ENCODE results near the gene MRPL53. TPM values are rescaled to one million over a fixed set of nuclear protein-coding genes. Genes with fewer than 3 reads are reported as not detected.

The MRPL53 gene
- polyA plus RNA-seq, 1 experiment = 41.2 TPM

GRCh38 chr2:74498500-74499266 lies 26.2 kb upstream of the MRPL53 start:
- CTCF ChIA-PET = interaction anchor here (1.1 to 2.9 kb wide), 2 partner anchors 16 to 59 kb away, joined by 4 to 13 read pairs; partner anchors contain the start of genes CCDC142 and TTC31
- H3K4me3 ChIP-seq (ENCODE audit: low read depth, low read length) = peak overlapping the region; percentile 35
- no peak for TF ChIP-seq CTCF (IDR thresholded peaks at IDR 0.05; ENCODE audit: insufficient read depth, low read depth, low read length)
- peaks cover 11% of the 10 kb centered on the region for H3K27me3 ChIP-seq (ENCODE audit: control insufficient read depth, insufficient read depth, low read length)
- peaks cover under 1% of the 10 kb centered on the region; the same call in 1 of the 2 replicates for H3K36me3 ChIP-seq (ENCODE audit: control insufficient read depth, insufficient read depth, low read length)
- POLR2A ChIA-PET = no interaction called here
- DNase-seq (ENCODE audit: low read depth) = no peak

- H3K4me3 ChIP-seq (ENCODE audit: low read depth, low read length) = no peak overlapping the region
- CTCF ChIA-PET = interaction anchor here (1.1 kb wide), 1 partner anchor 58 kb away, joined by 4 read pairs; no protein-coding TSS in a partner anchor
Measured at GRCh38 chr2:74497777-74498499, 25.5 kb upstream of the MRPL53 start.

DNA sequence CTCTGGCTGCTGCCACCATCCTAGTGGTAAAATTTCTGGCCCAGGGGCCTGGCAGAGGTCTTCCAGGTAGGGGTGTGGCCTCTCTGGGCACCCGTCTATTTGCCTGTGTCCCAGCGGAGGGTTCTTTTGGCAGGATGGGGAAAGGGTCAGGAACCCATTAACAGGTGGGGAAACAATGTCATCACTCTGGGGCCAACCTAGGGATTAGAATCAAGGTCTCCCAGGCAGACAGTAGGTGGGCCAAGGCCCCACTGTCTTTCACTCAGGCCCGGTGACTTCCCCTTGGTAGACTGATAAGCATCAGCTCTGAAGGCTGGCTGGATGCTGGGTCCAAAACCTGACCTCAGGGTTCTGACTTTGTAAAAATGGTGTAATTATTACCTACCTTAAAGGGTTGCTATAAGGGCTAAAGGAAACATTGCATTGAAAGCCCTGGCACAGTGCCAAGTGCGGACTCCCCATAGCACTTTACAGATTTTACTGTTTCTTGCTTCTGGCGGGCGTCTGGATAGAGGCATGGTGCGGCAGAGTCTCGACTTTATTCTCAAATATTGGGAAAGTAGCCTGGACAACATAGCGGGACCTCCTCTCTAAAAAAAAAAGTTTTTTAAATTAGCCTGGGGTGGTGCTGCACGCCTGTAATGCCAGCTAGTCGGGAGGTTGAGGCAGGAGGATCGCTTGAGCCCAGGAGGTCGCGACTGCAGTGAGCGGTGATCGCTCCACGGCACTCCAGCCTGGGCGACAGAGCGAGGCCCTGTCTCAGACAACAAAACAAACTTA lies 24.7 kb upstream of the MRPL53 start:
- Histone ChIP-seq H3K4me3 (ENCODE audit: low read depth, low read length) (no peak overlapping the region), H3K27me3 (ENCODE audit: control insufficient read depth, insufficient read depth, low read length) (peaks cover 11% of the 10 kb centered on the region), H3K36me3 (ENCODE audit: control insufficient read depth, insufficient read depth, low read length) (peaks cover 11% of the 10 kb centered on the region)
- ChIA-PET CTCF (interaction anchor here (2.0 kb wide), 1 partner anchor 10 kb away, joined by 4 read pairs; the partner anchor contains the start of gene PCGF1), POLR2A (no interaction called here)
- no peak for DNase-seq (ENCODE audit: low read depth)
- no peak for TF ChIP-seq CTCF (IDR thresholded peaks at IDR 0.05; ENCODE audit: insufficient read depth, low read depth, low read length)

More at GRCh38 chr2:74497777-74498499, 25.5 kb upstream of the MRPL53 start:
- POLR2A ChIA-PET = no interaction called here
- H3K27me3 ChIP-seq (ENCODE audit: control insufficient read depth, insufficient read depth, low read length) = peaks cover 11% of the 10 kb centered on the region
- no peak for DNase-seq (ENCODE audit: low read depth)
- TF ChIP-seq CTCF (IDR thresholded peaks at IDR 0.05; ENCODE audit: insufficient read depth, low read depth, low read length) = no peak
- peaks cover 5% of the 10 kb centered on the region for H3K36me3 ChIP-seq (ENCODE audit: control insufficient read depth, insufficient read depth, low read length)

DNA sequence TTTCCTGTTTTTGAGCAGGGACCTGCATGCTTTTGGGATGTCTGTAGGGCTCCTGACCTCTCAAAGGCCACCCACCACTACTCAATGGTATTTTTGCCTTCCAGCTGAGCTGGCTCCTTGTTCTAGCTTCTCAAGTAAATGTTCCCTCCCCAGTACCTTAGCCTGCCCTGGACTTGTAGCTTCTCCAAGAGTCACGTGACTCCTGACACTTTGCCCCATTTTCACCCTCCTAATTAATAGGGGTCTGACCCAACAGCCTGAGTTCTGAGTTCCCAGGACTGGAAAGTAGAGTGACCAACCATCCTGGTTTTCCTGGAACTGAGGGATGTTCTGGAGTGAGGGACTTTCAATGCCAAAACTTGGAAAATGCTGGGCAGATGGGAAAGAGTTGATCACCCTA lies 23.0 kb upstream of the MRPL53 start:
- no peak overlapping the region for H3K4me3 ChIP-seq (ENCODE audit: low read depth, low read length)
- DNase-seq (ENCODE audit: low read depth) = no peak
- TF ChIP-seq CTCF (IDR thresholded peaks at IDR 0.05; ENCODE audit: insufficient read depth, low read depth, low read length) = no peak
- POLR2A ChIA-PET = no interaction called here
- CTCF ChIA-PET = interaction anchor here (2.0 kb wide), 1 partner anchor 11 kb away, joined by 4 read pairs; the partner anchor contains the start of gene PCGF1
- H3K27me3 ChIP-seq (ENCODE audit: control insufficient read depth, insufficient read depth, low read length) = peaks cover 11% of the 10 kb centered on the region
- H3K36me3 ChIP-seq (ENCODE audit: control insufficient read depth, insufficient read depth, low read length) = peaks cover 22% of the 10 kb centered on the region
